ENCODE measurements around the gene ZDHHC14. TPM values are rescaled to one million over a fixed set of nuclear protein-coding genes. Genes with fewer than 3 reads are reported as not detected.
A peak's percentile ranks its signal among the peaks of the same experiment; 100 is the strongest.
"Not testable (repeated sequence)": the region's sequence is repeated elsewhere in the genome, so short reads cannot be mapped to it uniquely, and the experiment has no call there.

The ZDHHC14 gene
- total RNA-seq, 1 donor from 2014 or later, result 26.1 TPM

GRCh38 chr6:157675831-157676230, 294.8 kb downstream of the ZDHHC14 start:
- intact Hi-C loops (cut with DNase I), result no loop called here
- no peak for DNase-seq (ENCODE audit: low spot score)

GRCh38 chr6:157676241-157676640, 295.3 kb downstream of the ZDHHC14 start:
- intact Hi-C loops (cut with DNase I), result no loop called here
- DNase-seq (ENCODE audit: low spot score), result peak; percentile 66

GRCh38 chr6:157677235-157677634, 296.2 kb downstream of the ZDHHC14 start:
- intact Hi-C loops (cut with DNase I), result no loop called here

GRCh38 chr6:157679605-157680580, 298.9 kb downstream of the ZDHHC14 start:
- intact Hi-C loops (cut with DNase I), result no loop called here
- DNase-seq (ENCODE audit: low spot score), result peak; percentile 68

More at GRCh38 chr6:157677235-157677634, 296.2 kb downstream of the ZDHHC14 start:
- DNase-seq (ENCODE audit: low spot score), result no peak

GRCh38 chr6:157681041-157681650, 300.2 kb downstream of the ZDHHC14 start:
- DNase-seq (ENCODE audit: low spot score), result peak; percentile 57
- intact Hi-C loops (cut with DNase I), result no loop called here

GRCh38 chr6:157682856-157683481, 302.0 kb downstream of the ZDHHC14 start:
- peak; percentile 44 for DNase-seq (ENCODE audit: low spot score)
- intact Hi-C loops (cut with DNase I), result no loop called here

- intact Hi-C loops (cut with DNase I), result no loop called here
- peak; percentile 19 for DNase-seq (ENCODE audit: low spot score)
Observed at GRCh38 chr6:157683707-157684106, 302.7 kb downstream of the ZDHHC14 start.

GRCh38 chr6:157684620-157685299, 303.8 kb downstream of the ZDHHC14 start:
- DNase-seq (ENCODE audit: low spot score), result peak; percentile 61
- intact Hi-C loops (cut with DNase I), result no loop called here

- intact Hi-C loops (cut with DNase I), result no loop called here
- peak; percentile 66 for DNase-seq (ENCODE audit: low spot score)
Observed at GRCh38 chr6:157685596-157686280, 304.7 kb downstream of the ZDHHC14 start.

GRCh38 chr6:157688275-157688959, 307.4 kb downstream of the ZDHHC14 start:
- intact Hi-C loops (cut with DNase I), result no loop called here

GRCh38 chr6:157688960-157689599, 308.1 kb downstream of the ZDHHC14 start:
- intact Hi-C loops (cut with DNase I), result no loop called here

More at GRCh38 chr6:157688275-157688959, 307.4 kb downstream of the ZDHHC14 start:
- peak; percentile 66 for DNase-seq (ENCODE audit: low spot score)

GRCh38 chr6:157689875-157690274, 308.9 kb downstream of the ZDHHC14 start:
- intact Hi-C loops (cut with DNase I), result no loop called here

More at GRCh38 chr6:157688960-157689599, 308.1 kb downstream of the ZDHHC14 start:
- peak; percentile 69 for DNase-seq (ENCODE audit: low spot score)

GRCh38 chr6:157690441-157691210, 309.6 kb downstream of the ZDHHC14 start:
- intact Hi-C loops (cut with DNase I), result no loop called here
- DNase-seq (ENCODE audit: low spot score), result peak; percentile 69

More at GRCh38 chr6:157689875-157690274, 308.9 kb downstream of the ZDHHC14 start:
- DNase-seq (ENCODE audit: low spot score), result peak; percentile 55

GRCh38 chr6:157691621-157692020, 310.6 kb downstream of the ZDHHC14 start:
- DNase-seq (ENCODE audit: low spot score); intact Hi-C loops (cut with DNase I): not testable (repeated sequence)

GRCh38 chr6:157693867-157694266, 312.9 kb downstream of the ZDHHC14 start:
- intact Hi-C loops (cut with DNase I), result no loop called here
- DNase-seq (ENCODE audit: low spot score), result peak; percentile 80

- intact Hi-C loops (cut with DNase I), result no loop called here
- peak; percentile 67 for DNase-seq (ENCODE audit: low spot score)
Observed at GRCh38 chr6:157695301-157696040, 314.5 kb downstream of the ZDHHC14 start.

Measured in cardiac septum (tissue), 1 donor.